Ishikawa (cell line): ENCODE results near the gene PEX3.
A peak's percentile ranks its signal among the peaks of the same experiment; 100 is the strongest.

ENCODE experiments used
- CEBPB ChIP-seq: IDR thresholded peaks from 2 replicates; pipeline ENCODE4 v1.6.1; 2012
- CREB1 ChIP-seq: IDR thresholded peaks from 2 replicates; pipeline ENCODE4 v1.6.1; 2012; ENCODE audit warnings: low read depth
- EGR1 ChIP-seq: IDR thresholded peaks from 2 replicates; pipeline ENCODE4 v1.6.1; 2012
- EP300 ChIP-seq: IDR thresholded peaks from 2 replicates; pipeline ENCODE4 v1.6.1; 2012; ENCODE audit warnings: borderline replicate concordance
- FOXM1 ChIP-seq: IDR thresholded peaks from 2 replicates; pipeline ENCODE4 v1.6.1; 2012; ENCODE audit warnings: low read depth, borderline replicate concordance
- NFIC ChIP-seq: IDR thresholded peaks from 2 replicates; pipeline ENCODE4 v1.6.1; 2012
- RAD21 ChIP-seq: IDR thresholded peaks from 2 replicates; pipeline ENCODE4 v1.6.1; 2012; ENCODE audit warnings: low read depth
- TAF1 ChIP-seq: IDR thresholded peaks from 2 replicates; pipeline ENCODE4 v1.6.1; 2012; ENCODE audit warnings: low read depth, mild to moderate bottlenecking
- TCF12 ChIP-seq: IDR thresholded peaks from 2 replicates; pipeline ENCODE4 v1.6.1; 2012; ENCODE audit warnings: low read depth
- TEAD4 ChIP-seq: IDR thresholded peaks from 2 replicates; pipeline ENCODE4 v1.6.1; 2012
- YY1 ChIP-seq: IDR thresholded peaks from 2 replicates; pipeline ENCODE4 v1.6.1; 2012; ENCODE audit warnings: low read depth
- ZBTB7A ChIP-seq: IDR thresholded peaks from 2 replicates; pipeline ENCODE4 v1.6.1; 2012; ENCODE audit warnings: low read depth
- TF ChIP-seq, protein P1 (sequence below): IDR thresholded peaks from 2 replicates; pipeline ENCODE4 v1.6.1; 2012
- TF ChIP-seq, protein P2 (sequence below): IDR thresholded peaks from 2 replicates; pipeline ENCODE4 v1.6.1; 2012
- TF ChIP-seq, protein P3 (sequence below): IDR thresholded peaks from 2 replicates; pipeline ENCODE4 v1.6.1; 2012; ENCODE audit warnings: low read depth, mild to moderate bottlenecking

Gene PEX3, protein sequence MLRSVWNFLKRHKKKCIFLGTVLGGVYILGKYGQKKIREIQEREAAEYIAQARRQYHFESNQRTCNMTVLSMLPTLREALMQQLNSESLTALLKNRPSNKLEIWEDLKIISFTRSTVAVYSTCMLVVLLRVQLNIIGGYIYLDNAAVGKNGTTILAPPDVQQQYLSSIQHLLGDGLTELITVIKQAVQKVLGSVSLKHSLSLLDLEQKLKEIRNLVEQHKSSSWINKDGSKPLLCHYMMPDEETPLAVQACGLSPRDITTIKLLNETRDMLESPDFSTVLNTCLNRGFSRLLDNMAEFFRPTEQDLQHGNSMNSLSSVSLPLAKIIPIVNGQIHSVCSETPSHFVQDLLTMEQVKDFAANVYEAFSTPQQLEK

DNA sequence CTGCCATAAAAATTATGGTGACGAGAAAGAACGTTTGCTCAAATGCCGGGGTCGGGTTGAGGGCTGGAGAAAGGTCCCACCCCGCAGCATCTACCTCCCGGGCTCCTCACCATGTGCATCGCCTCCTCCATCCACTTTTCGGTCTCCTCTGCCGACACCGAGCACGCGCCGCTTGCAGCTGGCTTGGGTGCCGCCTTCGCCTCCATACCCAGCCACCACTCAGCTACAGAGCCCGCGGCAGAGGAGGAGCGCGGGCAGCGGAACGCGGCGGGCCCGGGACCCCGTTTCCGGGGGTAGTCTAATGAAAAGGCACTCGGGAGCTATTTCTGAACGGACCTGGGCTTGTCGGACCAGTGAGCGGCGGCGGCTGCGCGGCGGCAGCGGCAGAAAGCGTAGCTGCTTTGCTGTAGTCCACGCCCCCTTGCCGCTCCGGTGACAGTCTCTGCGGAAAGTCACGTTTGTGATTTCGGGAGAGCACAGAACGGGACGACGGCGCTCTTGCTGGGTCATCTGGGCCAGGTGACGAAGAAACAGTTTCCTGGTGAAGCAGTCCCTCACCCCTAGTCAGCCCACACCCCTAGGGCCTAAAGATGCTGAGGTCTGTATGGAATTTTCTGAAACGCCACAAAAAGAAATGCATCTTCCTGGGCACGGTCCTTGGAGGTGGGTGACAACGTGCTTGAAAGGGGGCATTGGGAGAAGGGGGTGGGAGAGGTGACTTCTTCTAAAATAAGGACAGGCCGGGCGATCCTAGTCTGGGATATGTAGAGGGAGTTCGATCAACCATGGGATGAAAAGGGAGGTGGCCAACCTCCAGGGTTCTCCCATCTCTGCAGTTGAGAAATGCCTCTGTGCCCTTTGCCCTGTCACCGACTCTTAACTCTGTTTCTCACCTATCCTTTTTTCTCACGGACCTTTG lies at the start of gene PEX3, which contains the start of gene ADAT2:
Gene PEX3 (plus strand): TSS at position 353 of the 919 bp plus-strand sequence. CDS start 238 bp downstream, at position 591.
Gene ADAT2 (minus strand): TSS at position 243 of the 919 bp plus-strand sequence. CDS start 37 bp downstream, at position 206.
- peak; percentile 71 for TF ChIP-seq TEAD4
- TF ChIP-seq, protein P1, sequence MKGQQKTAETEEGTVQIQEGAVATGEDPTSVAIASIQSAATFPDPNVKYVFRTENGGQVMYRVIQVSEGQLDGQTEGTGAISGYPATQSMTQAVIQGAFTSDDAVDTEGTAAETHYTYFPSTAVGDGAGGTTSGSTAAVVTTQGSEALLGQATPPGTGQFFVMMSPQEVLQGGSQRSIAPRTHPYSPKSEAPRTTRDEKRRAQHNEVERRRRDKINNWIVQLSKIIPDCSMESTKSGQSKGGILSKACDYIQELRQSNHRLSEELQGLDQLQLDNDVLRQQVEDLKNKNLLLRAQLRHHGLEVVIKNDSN: peak; percentile 78
- TF ChIP-seq, protein P2, sequence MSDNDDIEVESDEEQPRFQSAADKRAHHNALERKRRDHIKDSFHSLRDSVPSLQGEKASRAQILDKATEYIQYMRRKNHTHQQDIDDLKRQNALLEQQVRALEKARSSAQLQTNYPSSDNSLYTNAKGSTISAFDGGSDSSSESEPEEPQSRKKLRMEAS: peak; percentile 86
- TF ChIP-seq, protein P3, sequence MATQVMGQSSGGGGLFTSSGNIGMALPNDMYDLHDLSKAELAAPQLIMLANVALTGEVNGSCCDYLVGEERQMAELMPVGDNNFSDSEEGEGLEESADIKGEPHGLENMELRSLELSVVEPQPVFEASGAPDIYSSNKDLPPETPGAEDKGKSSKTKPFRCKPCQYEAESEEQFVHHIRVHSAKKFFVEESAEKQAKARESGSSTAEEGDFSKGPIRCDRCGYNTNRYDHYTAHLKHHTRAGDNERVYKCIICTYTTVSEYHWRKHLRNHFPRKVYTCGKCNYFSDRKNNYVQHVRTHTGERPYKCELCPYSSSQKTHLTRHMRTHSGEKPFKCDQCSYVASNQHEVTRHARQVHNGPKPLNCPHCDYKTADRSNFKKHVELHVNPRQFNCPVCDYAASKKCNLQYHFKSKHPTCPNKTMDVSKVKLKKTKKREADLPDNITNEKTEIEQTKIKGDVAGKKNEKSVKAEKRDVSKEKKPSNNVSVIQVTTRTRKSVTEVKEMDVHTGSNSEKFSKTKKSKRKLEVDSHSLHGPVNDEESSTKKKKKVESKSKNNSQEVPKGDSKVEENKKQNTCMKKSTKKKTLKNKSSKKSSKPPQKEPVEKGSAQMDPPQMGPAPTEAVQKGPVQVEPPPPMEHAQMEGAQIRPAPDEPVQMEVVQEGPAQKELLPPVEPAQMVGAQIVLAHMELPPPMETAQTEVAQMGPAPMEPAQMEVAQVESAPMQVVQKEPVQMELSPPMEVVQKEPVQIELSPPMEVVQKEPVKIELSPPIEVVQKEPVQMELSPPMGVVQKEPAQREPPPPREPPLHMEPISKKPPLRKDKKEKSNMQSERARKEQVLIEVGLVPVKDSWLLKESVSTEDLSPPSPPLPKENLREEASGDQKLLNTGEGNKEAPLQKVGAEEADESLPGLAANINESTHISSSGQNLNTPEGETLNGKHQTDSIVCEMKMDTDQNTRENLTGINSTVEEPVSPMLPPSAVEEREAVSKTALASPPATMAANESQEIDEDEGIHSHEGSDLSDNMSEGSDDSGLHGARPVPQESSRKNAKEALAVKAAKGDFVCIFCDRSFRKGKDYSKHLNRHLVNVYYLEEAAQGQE: no peak
- TF ChIP-seq TCF12: peak; percentile 89
- TF ChIP-seq CEBPB: peak; percentile 60; the same call in 1 of the 2 replicates
- TF ChIP-seq ZBTB7A: 0 out of 2 replicates have a peak, but pooled peaks have one; percentile 47
- peak; percentile 97 for TF ChIP-seq TAF1
- peak; percentile 57; the same call in 1 of the 2 replicates for TF ChIP-seq FOXM1
- no peak for TF ChIP-seq RAD21
- peak; percentile 43; the same call in 1 of the 2 replicates for TF ChIP-seq EGR1
- peak; percentile 67 for TF ChIP-seq EP300
- peak; percentile 49; the same call in 1 of the 2 replicates for TF ChIP-seq CREB1
- TF ChIP-seq NFIC: peak; percentile 70
- TF ChIP-seq YY1: peak; percentile 86

DNA sequence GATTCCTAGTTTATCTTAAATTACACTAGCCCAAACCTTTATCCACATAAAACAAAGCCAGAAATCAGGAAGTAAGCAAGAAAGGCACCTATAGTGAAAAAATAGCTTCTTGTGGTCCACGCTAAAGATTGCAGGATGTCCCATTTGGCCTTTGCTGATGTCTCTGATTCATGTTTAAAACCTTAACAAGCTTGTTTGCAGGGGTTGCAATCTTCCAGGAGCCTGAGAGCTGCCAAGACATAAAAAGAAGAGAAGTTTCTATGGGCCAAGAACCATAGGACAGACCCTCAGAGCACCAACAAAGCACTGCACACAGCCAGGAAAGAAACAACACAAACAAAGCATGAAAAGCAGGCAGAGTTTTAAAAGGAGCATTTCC lies 49.5 kb upstream of the PEX3 start:
- TF ChIP-seq EP300 (no peak), TAF1 (no peak), NFIC (no peak), FOXM1 (no peak), TCF12 (no peak), YY1 (no peak)
- TF ChIP-seq, protein P3: no peak

DNA sequence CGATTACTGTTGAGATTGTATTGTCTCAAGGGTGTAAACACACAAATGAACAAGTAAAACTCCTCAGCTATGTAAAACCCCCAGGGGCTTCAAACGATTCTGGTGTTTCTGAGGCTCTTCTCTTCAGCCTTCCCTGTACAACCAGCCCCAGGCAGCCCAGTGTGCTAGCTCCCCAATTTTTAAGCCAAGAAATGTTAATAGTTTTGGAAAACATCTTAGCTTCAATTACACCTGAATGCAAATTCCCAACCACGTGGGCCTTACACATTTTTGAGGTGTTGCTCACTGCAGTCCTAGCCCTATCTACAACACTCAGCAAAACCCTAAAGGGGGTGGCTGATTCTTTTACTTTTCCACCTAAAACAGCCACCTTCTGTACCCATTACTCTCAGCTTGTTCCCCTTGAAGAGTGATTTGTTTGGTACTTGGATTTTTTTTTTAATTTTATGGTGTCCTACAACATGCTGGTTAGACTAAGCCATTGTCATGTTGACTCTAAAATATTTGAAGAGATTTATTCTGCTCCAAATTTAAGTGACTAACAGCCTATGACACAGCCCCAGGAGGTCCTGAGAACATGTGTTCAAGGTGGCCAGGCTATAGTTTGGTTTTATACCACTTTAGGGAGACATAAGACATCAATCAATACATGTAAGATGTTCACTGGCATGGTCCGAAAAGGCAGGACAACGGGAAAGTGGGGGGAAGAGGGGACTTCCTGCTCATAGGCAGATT lies 48.8 kb upstream of the PEX3 start:
- no peak for TF ChIP-seq FOXM1
- no peak for TF ChIP-seq EGR1
- TF ChIP-seq, protein P3: no peak
- TF ChIP-seq, protein P1: 0 out of 2 replicates have a peak, but pooled peaks have one; percentile 24
- TF ChIP-seq CEBPB: no peak
- TF ChIP-seq, protein P2: peak; percentile 19; the same call in 1 of the 2 replicates
